ENCODE measurements around the gene TNRC6C.
A peak's percentile ranks its signal among the peaks of the same experiment; 100 is the strongest.

Gene TNRC6C

GRCh38 chr17:77995146-77995852 lies 36.8 kb downstream of the TNRC6C start:
- no peaks in the 10 kb centered on the region for H3K9me3 ChIP-seq (ENCODE audit: control insufficient read depth, low read length)
- no peaks in the 10 kb centered on the region for H3K36me3 ChIP-seq (ENCODE audit: control insufficient read depth, insufficient read depth, low read length)
- no peaks in the 10 kb centered on the region for H3K27me3 ChIP-seq (replicated peaks; ENCODE audit: control insufficient read depth, insufficient read depth, low read length, poor library complexity, severe bottlenecking)
- no peak overlapping the region for H3K4me3 ChIP-seq (ENCODE audit: insufficient read depth, low read depth, low read length, poor library complexity, severe bottlenecking)
- no peak for DNase-seq
- peaks cover 4% of the 10 kb centered on the region for H3K4me1 ChIP-seq (ENCODE audit: control insufficient read depth, insufficient read depth, low read length, poor library complexity, severe bottlenecking)
- peak overlapping the region; percentile 13 for H3K27ac ChIP-seq (ENCODE audit: insufficient read depth, low read length, poor library complexity, severe bottlenecking)

DNA sequence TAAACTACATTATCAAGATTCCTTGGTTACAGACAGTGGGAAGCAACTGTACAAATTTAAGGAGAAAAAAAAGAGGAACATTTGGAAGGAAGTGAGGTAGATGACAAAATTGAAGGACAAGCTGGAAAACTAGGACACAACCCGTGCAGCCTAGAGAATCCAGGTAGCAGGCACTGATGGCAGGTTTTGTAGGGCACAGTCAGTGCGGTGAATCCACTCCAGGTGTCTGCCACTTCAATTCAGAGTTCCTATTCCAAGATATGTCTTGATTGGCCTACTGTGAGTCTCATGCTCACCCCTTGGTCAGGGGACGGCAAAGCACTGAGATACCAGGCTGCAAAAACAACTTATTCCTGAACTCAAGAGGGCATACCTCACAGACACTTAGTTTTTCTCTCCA lies 37.8 kb downstream of the TNRC6C start:
- Histone ChIP-seq H3K36me3 (ENCODE audit: control insufficient read depth, insufficient read depth, low read length) (no peaks in the 10 kb centered on the region), H3K27ac (ENCODE audit: insufficient read depth, low read length, poor library complexity, severe bottlenecking) (no peak overlapping the region), H3K4me3 (ENCODE audit: insufficient read depth, low read depth, low read length, poor library complexity, severe bottlenecking) (no peak overlapping the region), H3K27me3 (replicated peaks; ENCODE audit: control insufficient read depth, insufficient read depth, low read length, poor library complexity, severe bottlenecking) (no peaks in the 10 kb centered on the region), H3K4me1 (ENCODE audit: control insufficient read depth, insufficient read depth, low read length, poor library complexity, severe bottlenecking) (peaks cover 6% of the 10 kb centered on the region), H3K9me3 (ENCODE audit: control insufficient read depth, low read length) (no peaks in the 10 kb centered on the region)
- no peak for DNase-seq

DNA sequence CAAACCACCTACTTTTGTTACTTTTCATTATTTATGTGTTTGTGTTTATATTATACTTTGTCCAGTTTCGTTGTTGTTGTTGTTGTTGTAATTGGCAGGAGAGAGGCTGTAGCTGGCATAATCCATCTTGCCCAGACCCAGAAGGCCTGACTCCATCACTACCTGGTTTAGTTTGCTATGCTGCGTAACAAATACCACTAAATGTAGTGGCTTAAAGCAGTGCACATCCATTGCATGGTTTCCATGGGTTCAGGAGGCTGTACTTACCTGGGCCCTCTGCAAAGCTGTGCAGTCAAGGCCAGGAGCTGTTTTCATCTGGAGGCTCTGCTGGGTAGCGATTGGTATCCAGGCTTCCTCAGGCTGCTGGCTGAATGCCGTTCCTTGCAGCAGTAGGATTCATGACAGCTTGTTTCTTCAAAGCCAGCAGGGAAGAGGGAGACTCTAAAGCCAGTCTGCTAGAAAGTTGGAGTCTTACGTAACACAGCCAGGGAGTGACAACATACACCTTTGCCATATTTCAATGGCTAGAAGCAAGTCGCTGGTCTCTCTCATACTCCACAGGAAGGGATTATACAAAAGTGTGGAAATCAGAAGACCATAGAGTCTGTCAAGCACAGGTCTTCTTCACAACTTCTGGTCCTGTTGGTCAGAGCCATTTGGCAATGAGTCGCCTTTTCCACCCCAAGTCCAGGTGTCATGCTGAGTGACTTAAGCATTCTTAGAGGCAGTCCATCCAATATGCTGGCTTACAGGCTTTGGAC lies 41.1 kb downstream of the TNRC6C start:
- Histone ChIP-seq H3K27ac (ENCODE audit: insufficient read depth, low read length, poor library complexity, severe bottlenecking) (no peak overlapping the region), H3K4me1 (ENCODE audit: control insufficient read depth, insufficient read depth, low read length, poor library complexity, severe bottlenecking) (peaks cover 9% of the 10 kb centered on the region), H3K36me3 (ENCODE audit: control insufficient read depth, insufficient read depth, low read length) (no peaks in the 10 kb centered on the region), H3K4me3 (ENCODE audit: insufficient read depth, low read depth, low read length, poor library complexity, severe bottlenecking) (no peak overlapping the region), H3K9me3 (ENCODE audit: control insufficient read depth, low read length) (no peaks in the 10 kb centered on the region), H3K27me3 (replicated peaks; ENCODE audit: control insufficient read depth, insufficient read depth, low read length, poor library complexity, severe bottlenecking) (no peaks in the 10 kb centered on the region)
- no peak for DNase-seq

DNA sequence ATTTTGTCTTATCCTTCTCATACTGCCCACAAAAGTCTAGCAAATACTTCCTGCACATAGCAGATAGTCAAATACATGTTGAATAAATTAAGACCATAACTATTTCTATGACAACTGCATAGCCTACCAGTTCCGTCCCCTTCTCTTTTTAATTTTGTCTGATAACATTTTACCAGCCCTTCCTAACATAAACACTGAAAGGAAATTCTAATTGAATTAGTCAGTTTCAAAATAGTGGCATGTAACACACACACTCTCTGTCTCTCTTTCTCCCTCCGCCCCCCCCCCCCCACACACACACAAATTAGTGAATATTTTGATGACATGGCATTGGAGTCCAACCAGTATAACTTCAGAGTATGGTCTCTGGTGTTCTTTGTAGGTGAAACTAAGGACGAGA lies 41.8 kb downstream of the TNRC6C start:
- peaks cover under 1% of the 10 kb centered on the region for H3K36me3 ChIP-seq (ENCODE audit: control insufficient read depth, insufficient read depth, low read length)
- H3K9me3 ChIP-seq (ENCODE audit: control insufficient read depth, low read length) = no peaks in the 10 kb centered on the region
- no peaks in the 10 kb centered on the region for H3K27me3 ChIP-seq (replicated peaks; ENCODE audit: control insufficient read depth, insufficient read depth, low read length, poor library complexity, severe bottlenecking)
- no peak overlapping the region for H3K4me3 ChIP-seq (ENCODE audit: insufficient read depth, low read depth, low read length, poor library complexity, severe bottlenecking)
- H3K27ac ChIP-seq (ENCODE audit: insufficient read depth, low read length, poor library complexity, severe bottlenecking) = no peak overlapping the region
- DNase-seq = no peak
- peaks cover 9% of the 10 kb centered on the region for H3K4me1 ChIP-seq (ENCODE audit: control insufficient read depth, insufficient read depth, low read length, poor library complexity, severe bottlenecking)

- Histone ChIP-seq H3K27ac (ENCODE audit: insufficient read depth, low read length, poor library complexity, severe bottlenecking) (no peak overlapping the region), H3K27me3 (replicated peaks; ENCODE audit: control insufficient read depth, insufficient read depth, low read length, poor library complexity, severe bottlenecking) (no peaks in the 10 kb centered on the region), H3K4me3 (ENCODE audit: insufficient read depth, low read depth, low read length, poor library complexity, severe bottlenecking) (no peak overlapping the region), H3K4me1 (ENCODE audit: control insufficient read depth, insufficient read depth, low read length, poor library complexity, severe bottlenecking) (peaks cover 9% of the 10 kb centered on the region), H3K36me3 (ENCODE audit: control insufficient read depth, insufficient read depth, low read length) (peaks cover 9% of the 10 kb centered on the region), H3K9me3 (ENCODE audit: control insufficient read depth, low read length) (no peaks in the 10 kb centered on the region)
- DNase-seq = no peak
Observed at GRCh38 chr17:78001182-78001581, 42.7 kb downstream of the TNRC6C start.

DNA sequence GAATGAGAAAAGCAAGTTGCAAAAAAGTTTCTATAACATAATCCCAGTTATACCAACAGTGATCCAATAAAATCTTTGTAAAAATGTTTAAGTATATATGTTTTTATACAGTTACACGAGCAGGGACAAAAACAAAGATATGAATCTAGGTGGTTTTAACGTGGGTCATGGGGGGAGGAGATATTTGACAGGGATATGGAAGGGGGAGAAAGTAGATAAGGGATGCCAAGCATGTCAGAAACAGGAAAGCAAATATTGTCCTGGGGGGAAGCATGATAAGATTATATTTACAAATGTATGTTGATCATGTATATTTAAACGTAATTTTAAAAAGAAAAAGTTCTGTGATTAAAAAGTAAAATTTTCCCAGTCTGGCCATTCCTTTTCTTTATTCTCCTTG lies 43.1 kb downstream of the TNRC6C start:
- H3K36me3 ChIP-seq (ENCODE audit: control insufficient read depth, insufficient read depth, low read length) = peaks cover 10% of the 10 kb centered on the region
- no peaks in the 10 kb centered on the region for H3K9me3 ChIP-seq (ENCODE audit: control insufficient read depth, low read length)
- no peak overlapping the region for H3K27ac ChIP-seq (ENCODE audit: insufficient read depth, low read length, poor library complexity, severe bottlenecking)
- peaks cover 9% of the 10 kb centered on the region for H3K4me1 ChIP-seq (ENCODE audit: control insufficient read depth, insufficient read depth, low read length, poor library complexity, severe bottlenecking)
- H3K27me3 ChIP-seq (replicated peaks; ENCODE audit: control insufficient read depth, insufficient read depth, low read length, poor library complexity, severe bottlenecking) = no peaks in the 10 kb centered on the region
- no peak for DNase-seq
- no peak overlapping the region for H3K4me3 ChIP-seq (ENCODE audit: insufficient read depth, low read depth, low read length, poor library complexity, severe bottlenecking)

DNA sequence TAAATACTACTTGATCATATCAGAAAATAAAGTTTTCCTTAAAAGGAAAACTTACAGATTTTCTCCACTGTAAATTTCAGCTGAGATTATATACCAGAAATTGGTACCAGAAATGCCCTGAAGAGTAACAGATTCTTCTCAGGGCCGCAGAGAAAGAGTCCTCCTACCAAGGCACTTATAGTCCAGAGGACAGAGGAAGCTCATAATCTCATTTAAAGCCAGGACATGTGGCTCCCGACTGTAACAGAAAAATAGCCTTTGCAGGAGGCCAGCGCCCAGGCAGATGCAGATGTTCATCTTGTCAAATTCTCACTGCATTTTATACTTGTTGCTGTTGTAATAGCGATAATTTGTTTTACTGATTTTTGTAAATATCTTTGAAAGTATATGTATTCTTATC lies 43.7 kb downstream of the TNRC6C start:
- no peaks in the 10 kb centered on the region for H3K27me3 ChIP-seq (replicated peaks; ENCODE audit: control insufficient read depth, insufficient read depth, low read length, poor library complexity, severe bottlenecking)
- no peak overlapping the region for H3K27ac ChIP-seq (ENCODE audit: insufficient read depth, low read length, poor library complexity, severe bottlenecking)
- peaks cover 9% of the 10 kb centered on the region for H3K4me1 ChIP-seq (ENCODE audit: control insufficient read depth, insufficient read depth, low read length, poor library complexity, severe bottlenecking)

GRCh38 chr17:78005452-78006171 lies 47.1 kb downstream of the TNRC6C start:
- DNase-seq = no peak
- Histone ChIP-seq H3K27ac (ENCODE audit: insufficient read depth, low read length, poor library complexity, severe bottlenecking) (no peak overlapping the region), H3K27me3 (replicated peaks; ENCODE audit: control insufficient read depth, insufficient read depth, low read length, poor library complexity, severe bottlenecking) (no peaks in the 10 kb centered on the region), H3K4me1 (ENCODE audit: control insufficient read depth, insufficient read depth, low read length, poor library complexity, severe bottlenecking) (peaks cover 5% of the 10 kb centered on the region), H3K4me3 (ENCODE audit: insufficient read depth, low read depth, low read length, poor library complexity, severe bottlenecking) (no peak overlapping the region), H3K9me3 (ENCODE audit: control insufficient read depth, low read length) (no peaks in the 10 kb centered on the region), H3K36me3 (ENCODE audit: control insufficient read depth, insufficient read depth, low read length) (peaks cover 10% of the 10 kb centered on the region)

More for the DNA sequence above, 43.7 kb downstream of the TNRC6C start:
- no peaks in the 10 kb centered on the region for H3K9me3 ChIP-seq (ENCODE audit: control insufficient read depth, low read length)
- DNase-seq = no peak
- no peak overlapping the region for H3K4me3 ChIP-seq (ENCODE audit: insufficient read depth, low read depth, low read length, poor library complexity, severe bottlenecking)
- peaks cover 10% of the 10 kb centered on the region for H3K36me3 ChIP-seq (ENCODE audit: control insufficient read depth, insufficient read depth, low read length)

GRCh38 chr17:78006338-78006737 lies 47.8 kb downstream of the TNRC6C start:
- Histone ChIP-seq H3K27ac (ENCODE audit: insufficient read depth, low read length, poor library complexity, severe bottlenecking) (no peak overlapping the region), H3K4me1 (ENCODE audit: control insufficient read depth, insufficient read depth, low read length, poor library complexity, severe bottlenecking) (peaks cover 2% of the 10 kb centered on the region), H3K27me3 (replicated peaks; ENCODE audit: control insufficient read depth, insufficient read depth, low read length, poor library complexity, severe bottlenecking) (no peaks in the 10 kb centered on the region), H3K4me3 (ENCODE audit: insufficient read depth, low read depth, low read length, poor library complexity, severe bottlenecking) (no peak overlapping the region), H3K9me3 (ENCODE audit: control insufficient read depth, low read length) (no peaks in the 10 kb centered on the region), H3K36me3 (ENCODE audit: control insufficient read depth, insufficient read depth, low read length) (peaks cover 10% of the 10 kb centered on the region)
- DNase-seq = no peak

GRCh38 chr17:78007647-78008046 lies 49.1 kb downstream of the TNRC6C start:
- Histone ChIP-seq H3K27me3 (replicated peaks; ENCODE audit: control insufficient read depth, insufficient read depth, low read length, poor library complexity, severe bottlenecking) (no peaks in the 10 kb centered on the region), H3K36me3 (ENCODE audit: control insufficient read depth, insufficient read depth, low read length) (peaks cover 10% of the 10 kb centered on the region), H3K27ac (ENCODE audit: insufficient read depth, low read length, poor library complexity, severe bottlenecking) (no peak overlapping the region), H3K4me3 (ENCODE audit: insufficient read depth, low read depth, low read length, poor library complexity, severe bottlenecking) (no peak overlapping the region), H3K9me3 (ENCODE audit: control insufficient read depth, low read length) (no peaks in the 10 kb centered on the region), H3K4me1 (ENCODE audit: control insufficient read depth, insufficient read depth, low read length, poor library complexity, severe bottlenecking) (no peaks in the 10 kb centered on the region)
- no peak for DNase-seq

Data from effector memory CD4-positive, alpha-beta T cell (primary cell).